ENCODE data around the gene SRGAP3.

DNA sequence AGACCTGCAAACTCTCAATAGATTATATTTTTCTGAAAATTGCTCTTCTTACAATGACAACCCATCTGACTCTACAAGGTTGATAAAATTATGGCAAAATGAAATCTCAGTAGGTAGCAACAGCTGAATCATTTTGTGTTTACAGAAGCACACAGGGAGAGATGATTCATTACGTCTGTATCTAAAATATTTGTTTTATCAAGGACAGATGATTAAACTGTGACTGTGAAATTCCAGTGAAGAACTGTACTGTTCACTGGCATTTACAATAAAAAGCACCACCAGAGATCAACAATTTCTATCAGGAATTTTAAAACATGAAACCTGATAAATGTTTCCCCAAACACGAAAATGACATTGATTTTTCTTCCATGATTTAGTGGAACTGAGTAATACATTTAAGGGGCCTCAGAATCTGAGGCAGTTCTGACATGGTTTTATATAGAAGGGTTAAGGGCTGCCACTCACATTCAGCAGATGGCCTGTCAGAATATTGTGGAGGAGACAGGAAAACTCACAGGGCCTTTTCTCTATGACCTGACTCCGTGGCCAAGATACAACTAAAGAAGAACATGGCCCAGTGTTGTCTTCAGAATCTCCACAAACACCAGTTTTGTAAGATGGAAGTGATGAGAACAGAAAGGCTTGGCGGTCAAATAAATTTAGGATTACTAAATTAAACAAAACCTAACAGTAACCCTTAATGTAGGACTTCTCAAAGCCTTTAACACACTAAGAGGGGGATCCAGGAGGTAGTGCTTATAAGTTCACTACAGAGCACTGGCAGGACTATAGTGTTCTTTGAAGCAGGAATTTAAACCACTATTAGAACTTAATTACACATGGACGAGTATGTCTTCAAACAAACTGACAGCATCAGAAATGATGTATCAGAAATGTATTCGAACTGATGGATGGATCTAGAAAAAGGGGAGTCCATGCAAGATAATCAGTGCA is 312.1 kb downstream of the SRGAP3 start:
- TF ChIP-seq, protein P1, sequence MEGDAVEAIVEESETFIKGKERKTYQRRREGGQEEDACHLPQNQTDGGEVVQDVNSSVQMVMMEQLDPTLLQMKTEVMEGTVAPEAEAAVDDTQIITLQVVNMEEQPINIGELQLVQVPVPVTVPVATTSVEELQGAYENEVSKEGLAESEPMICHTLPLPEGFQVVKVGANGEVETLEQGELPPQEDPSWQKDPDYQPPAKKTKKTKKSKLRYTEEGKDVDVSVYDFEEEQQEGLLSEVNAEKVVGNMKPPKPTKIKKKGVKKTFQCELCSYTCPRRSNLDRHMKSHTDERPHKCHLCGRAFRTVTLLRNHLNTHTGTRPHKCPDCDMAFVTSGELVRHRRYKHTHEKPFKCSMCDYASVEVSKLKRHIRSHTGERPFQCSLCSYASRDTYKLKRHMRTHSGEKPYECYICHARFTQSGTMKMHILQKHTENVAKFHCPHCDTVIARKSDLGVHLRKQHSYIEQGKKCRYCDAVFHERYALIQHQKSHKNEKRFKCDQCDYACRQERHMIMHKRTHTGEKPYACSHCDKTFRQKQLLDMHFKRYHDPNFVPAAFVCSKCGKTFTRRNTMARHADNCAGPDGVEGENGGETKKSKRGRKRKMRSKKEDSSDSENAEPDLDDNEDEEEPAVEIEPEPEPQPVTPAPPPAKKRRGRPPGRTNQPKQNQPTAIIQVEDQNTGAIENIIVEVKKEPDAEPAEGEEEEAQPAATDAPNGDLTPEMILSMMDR (IDR thresholded peaks at IDR 0.05), result no peak
- no peak for TF ChIP-seq EZH2 (IDR thresholded peaks at IDR 0.05; ENCODE audit: borderline replicate concordance, insufficient read depth, low read depth, low read length, poor library complexity, severe bottlenecking)

Measured in B cell (primary cell).